Ovary (tissue), 3 donors: Measurements from ENCODE around the gene DNAJB9.

Experiments used
- CTCF ChIP-seq, 3 donors: fragments of 450-650 bp in 2 of 3; fragments of 200-600 bp in 1 of 3; IDR thresholded peaks; one replicate each; pipeline versions ENCODE4 v1.5.1 to v1.8.0; 2016 to 2022; ENCODE audit warnings: antibody characterized with exemption in 3 of 3, mild to moderate bottlenecking in 1 of 3
- POLR2A ChIP-seq: fragments of 450-650 bp; IDR thresholded peaks from one replicate; pipeline ENCODE4 v1.6.1; 2017; ENCODE audit warnings: antibody characterized with exemption, mild to moderate bottlenecking, moderate library complexity
- donor health status: DM: no; HTN: no; CAD: no.

GRCh38 chr7:108614896-108615295, 45.2 kb downstream of the DNAJB9 start:
- TF ChIP-seq CTCF (IDR thresholded peaks at IDR 0.05) = no peak
- no peak for TF ChIP-seq POLR2A
